HG02870 (cell line): ENCODE results near the gene GFRA1.

Experiments used
- ATAC-seq: cut with Tn5 transposase; IDR thresholded peaks from one replicate; pipeline ENCODE4 v1.9.1; 2021; ENCODE audit warnings: mild to moderate bottlenecking, moderate library complexity; ENCODE audit not compliant: unreplicated experiment

Gene GFRA1

GRCh38 chr10:116271593-116272439 lies 1.2 kb downstream of the GFRA1 start:
- no peak for ATAC-seq

GRCh38 chr10:116270771-116271592 lies 2.0 kb downstream of the GFRA1 start:
- no peak for ATAC-seq

DNA sequence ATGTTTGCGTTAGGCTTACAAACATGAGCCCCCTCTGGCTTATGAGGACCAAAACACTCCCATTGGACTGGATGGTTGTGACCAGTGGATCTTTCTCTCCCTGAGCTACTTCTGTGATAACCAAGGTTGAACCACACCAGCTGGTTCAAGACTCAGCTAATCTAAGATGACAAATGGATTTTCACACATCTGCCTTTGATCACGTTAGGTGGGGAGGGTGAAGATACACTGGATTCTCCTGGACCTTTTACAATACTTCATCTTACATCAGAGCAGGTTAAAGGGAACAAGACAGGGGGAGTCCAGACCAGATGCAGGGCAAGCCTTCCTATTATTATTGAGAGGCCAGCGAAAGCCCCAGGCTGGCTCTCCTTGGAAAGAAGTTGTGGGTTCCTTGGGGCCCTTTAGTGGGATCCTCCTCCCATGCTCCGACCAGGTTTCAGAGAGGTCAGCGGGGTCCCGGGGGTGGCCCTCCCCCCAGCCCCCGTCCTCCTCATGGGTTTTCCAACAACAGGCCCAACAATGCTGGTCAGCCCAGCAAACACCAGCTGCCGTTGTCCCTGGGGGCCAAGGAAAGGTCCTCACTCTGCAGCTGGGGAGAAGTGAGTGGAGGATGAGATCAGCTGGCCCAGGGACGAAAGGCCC lies 2.8 kb downstream of the GFRA1 start:
- no peak for ATAC-seq

GRCh38 chr10:116269619-116270018 lies 3.4 kb downstream of the GFRA1 start:
- no peak for ATAC-seq

DNA sequence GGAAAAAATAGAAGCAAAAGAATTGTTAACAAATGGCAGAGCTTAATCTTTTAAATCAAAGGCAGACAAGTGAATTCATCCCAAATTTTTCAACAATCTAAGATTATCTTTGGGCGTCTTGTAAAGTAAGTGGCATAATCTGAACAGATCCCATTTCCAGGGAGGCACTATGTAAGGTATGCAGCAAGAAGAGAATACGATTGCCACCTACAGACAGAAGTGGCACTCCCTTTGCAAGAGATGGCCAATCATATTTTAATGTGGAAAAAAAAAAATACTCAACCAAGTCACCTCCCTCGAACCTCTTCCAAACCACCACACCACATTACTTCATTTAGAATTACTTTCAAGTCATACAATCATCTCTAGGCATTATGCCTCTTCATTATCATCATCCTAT lies 4.0 kb downstream of the GFRA1 start:
- ATAC-seq, result no peak

DNA sequence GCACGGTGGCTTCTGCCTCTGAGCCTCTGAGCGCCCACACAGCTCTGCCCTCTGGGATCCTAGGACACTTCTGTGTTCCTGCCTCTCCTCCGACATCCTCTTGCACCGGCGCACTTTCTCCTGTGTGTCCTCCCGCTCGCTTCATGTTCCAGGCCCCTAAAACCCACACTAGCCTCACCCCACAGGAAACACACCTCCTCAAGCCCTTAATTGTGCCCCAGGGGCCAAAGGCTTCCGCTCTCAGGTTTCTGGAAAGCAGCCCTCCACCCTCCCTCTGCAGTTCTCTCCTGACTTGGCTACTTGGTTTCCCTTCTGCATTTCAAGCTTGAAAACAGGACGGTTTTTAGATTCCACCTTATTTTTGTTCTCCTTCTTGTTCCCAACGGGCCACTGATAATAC lies 7.3 kb downstream of the GFRA1 start:
- ATAC-seq, result no peak

DNA sequence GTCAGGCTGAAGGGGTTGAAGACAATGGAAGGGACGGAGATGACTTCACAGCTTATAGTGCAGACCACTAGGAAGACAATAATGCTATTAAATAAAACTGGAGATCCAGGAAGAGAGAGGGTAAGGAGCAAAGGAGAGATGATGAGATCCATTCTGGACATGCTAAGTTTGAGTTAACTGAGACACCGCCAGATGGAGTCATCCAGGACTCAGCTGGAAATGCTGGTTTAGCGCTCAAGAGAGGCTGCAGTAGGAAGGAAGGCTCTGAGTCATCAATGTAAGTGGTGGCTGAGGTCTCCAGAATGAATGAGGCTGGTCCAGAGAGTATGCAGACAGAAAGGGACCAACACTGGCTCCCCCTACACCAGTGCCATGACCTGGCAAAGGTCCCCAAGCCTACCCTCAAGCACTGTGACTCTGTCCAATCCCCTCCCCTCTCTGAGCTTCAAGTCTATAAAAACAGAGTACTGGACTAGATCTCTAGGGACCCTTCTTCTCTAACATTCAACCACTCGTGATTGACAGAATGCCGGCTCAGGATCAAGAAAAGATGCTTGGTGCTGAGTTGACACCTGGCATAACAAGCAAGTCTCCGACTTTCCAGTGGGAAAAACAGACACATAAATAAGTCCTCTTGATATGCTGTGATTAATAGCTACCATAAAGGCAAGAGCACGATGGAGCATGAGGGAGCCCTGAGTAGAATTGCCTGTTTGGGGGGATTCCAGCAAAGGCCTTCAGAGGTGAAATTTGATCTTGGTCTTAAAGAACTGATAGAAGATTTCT lies 8.9 kb downstream of the GFRA1 start:
- no peak for ATAC-seq

DNA sequence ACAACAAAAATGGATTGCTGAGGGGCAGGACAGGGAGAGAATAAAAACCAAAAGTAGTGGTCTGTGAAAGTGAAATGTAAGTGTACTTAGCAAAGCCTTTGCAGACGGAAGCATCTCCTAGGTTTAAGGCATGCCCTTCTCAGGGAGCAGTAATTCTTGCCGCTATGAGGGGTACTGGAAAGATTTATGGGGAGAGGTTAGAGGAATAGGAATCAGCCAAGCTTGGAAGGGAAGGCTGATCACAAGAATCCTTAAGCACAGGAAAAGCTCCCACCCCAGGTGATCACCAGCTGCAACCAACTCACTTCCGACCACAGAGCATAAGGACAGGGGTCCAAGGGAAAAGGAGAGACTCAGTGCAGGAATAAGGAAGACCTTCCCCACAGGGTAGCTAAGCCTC lies 10.3 kb downstream of the GFRA1 start:
- no peak for ATAC-seq

DNA sequence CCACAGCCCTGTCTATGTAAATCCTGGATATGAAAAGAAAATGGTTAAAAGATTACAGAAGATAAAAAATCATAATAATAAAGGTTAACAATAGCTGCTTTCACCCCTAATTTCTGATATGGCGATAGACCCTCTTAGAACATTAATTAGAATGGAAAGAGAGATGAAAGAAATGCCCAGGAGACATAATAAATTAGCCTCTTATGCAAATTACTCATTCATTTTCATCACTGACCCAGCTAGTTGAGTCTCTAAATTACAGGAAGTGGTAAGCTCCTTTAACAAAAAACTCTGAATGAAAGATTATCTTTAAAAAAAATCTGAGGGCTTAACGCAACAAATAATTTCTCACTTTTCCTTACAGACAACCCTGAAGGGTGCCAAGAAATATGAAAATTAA lies 12.4 kb downstream of the GFRA1 start:
- no peak for ATAC-seq

- no peak for ATAC-seq
These were observed 13.4 kb downstream of the GFRA1 start for GRCh38 chr10:116259638-116260037.

GRCh38 chr10:116257785-116258184 lies 15.2 kb downstream of the GFRA1 start:
- no peak for ATAC-seq

- ATAC-seq, result no peak
These were observed 16.2 kb downstream of the GFRA1 start for GRCh38 chr10:116256752-116257259.

DNA sequence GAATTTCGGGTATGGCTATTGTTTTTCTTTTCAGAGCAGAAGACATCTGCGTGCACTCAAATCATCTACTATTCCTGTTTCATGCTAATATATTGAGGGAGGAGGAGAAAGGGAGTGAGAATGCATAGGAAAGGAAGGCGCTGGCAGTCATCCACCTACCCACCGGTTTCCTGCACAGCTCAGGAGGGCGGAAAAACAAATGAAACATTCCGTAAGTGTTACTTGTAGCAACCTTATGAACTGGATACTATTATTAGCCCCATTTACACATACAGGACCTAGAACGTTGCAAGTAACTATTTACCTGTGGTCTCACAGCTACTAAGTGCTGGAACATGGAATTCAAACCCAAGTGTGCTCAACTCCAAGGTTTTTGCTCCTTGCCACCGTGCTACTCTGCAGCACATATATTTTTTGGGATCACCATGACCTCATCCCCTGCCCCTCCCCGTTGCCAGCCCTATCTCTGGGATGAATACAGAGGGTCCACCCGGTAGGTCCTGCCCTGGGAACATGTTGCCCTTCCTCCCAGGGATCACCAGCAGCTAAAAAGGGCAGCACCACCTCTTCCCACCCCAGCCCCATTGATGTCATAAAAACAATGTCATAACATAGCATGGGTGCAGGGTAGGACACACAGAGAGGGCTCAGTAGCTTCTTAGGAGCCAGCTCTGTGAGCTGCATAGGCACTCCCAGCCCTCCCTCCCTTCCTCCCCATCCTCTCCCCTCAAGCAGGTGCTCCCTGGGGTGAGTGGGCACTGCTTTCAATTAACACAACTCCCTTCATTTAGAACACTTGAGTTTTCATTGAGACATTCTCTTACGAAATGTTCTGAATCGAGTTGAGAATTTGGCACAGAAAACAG lies 16.9 kb downstream of the GFRA1 start:
- ATAC-seq, result no peak

DNA sequence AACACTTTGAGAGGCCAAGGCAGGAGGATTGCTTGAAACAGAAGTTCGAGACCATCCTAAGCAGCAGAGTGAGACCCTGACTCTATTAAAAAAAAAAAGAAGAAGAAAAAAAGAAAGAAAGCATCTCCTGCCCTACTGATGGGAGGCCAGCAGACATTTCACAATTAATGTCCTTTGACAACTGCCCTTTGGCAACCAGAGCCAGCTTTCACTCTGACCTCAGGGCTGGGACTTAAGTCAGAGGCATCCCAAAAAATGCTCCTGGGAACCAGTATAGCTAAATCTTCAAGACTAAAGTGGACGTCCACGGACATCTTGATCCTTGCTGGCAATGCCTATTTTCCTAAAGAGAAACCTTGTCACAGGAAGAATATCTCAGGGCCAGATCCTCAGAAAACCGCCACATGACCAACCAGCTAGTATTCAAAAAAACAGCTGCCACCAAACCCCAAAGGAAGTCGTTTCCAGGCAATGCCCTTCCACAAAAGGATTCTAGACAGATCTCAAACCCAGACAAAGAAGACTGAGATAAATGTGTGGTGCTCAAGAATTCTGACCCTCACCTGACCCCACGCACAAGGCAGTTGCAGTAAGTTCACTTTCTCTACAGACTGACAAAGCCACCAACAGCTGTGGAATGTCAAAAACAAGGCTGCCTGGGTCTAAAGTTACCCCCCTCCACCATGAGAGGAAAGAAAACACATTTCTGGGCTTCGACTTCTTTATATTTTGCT lies 18.4 kb downstream of the GFRA1 start:
- no peak for ATAC-seq

- ATAC-seq, result no peak
These were observed 19.3 kb downstream of the GFRA1 start for GRCh38 chr10:116253716-116254115.

DNA sequence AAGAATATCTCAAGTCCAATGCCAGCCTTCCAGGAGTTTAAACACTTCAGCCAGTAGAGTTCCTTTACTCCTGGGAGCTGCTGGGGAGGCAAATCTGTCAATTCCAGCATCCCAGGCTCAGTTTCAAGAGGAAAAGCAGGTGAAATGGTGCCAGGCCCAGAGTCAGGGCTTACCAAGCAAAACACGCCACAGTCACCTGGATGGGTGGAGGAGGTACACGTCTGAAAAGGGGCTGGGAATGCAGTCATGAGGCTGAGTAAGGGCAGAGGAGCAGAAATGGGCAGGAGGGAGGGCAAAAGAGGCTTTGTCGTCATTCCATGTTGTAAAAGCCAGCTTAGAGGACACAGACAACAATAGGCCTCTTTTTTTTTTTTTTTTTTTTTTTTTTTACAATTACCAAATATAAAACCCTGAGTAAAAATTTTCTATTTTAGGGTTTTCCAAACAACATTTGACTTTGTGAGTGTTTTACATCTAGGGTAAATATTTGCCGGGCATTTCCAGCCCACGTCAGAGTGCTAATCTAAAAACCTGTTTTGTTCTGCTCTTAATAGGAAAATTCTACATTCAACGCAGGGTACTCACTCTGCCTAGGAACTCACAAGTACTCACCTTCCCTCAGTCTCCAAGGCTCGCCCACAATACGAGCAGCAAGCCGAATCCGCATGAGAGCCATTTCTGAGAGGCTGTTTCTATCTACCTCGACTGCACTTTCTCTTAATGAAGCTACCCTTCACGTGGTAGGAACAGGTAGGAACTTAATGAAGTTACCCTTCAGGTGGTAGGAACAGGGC lies 21.2 kb downstream of the GFRA1 start:
- no peak for ATAC-seq

DNA sequence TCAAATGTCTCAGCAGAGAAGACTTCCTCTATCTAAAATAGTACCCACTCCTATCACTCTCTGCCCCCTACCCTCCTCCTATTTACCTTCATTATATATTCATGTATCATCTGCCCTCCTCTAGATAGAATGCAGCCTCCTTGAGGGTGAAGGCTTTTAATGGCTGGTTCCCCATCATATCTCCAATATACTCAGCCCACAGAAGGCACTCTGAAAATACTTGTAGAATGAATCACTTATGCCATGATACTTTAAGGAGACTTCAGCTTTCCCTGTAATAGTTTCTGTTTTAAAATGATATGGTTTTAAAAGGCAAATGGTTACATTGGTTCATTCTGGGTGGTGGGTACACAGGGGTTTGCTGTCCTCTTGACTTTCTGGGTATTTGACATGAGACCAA lies 25.3 kb downstream of the GFRA1 start:
- no peak for ATAC-seq

- no peak for ATAC-seq
These were observed 26.7 kb downstream of the GFRA1 start for GRCh38 chr10:116246263-116246662.
